NT2/D1 (cell line): ENCODE measurements around the gene LGSN.
"Not testable (repeated sequence)": the region's sequence is repeated elsewhere in the genome, so short reads cannot be mapped to it uniquely, and the experiment has no call there.

Source experiments
- SUZ12 ChIP-seq: IDR thresholded peaks from 2 replicates; pipeline ENCODE4 v1.6.1; 2011; ENCODE audit not compliant: insufficient read length, insufficient read depth; ENCODE audit errors: extremely low read depth
- ZNF274 ChIP-seq: IDR thresholded peaks from 2 replicates; pipeline ENCODE4 v1.6.1; 2011; ENCODE audit warnings: mild to moderate bottlenecking, low read depth, low read length

GRCh38 chr6:63334652-63335051 lies 14.9 kb upstream of the LGSN start:
- not testable (repeated sequence) for TF ChIP-seq SUZ12, ZNF274
